ENCODE results near the gene COL6A5. TPM values are rescaled to one million over a fixed set of nuclear protein-coding genes. Genes with fewer than 3 reads are reported as not detected.

Gene COL6A5
- total and polyA plus RNA-seq, 9 of the 15 experiments (the other 6 are each of a cell fraction or from before 2014, with no cell fraction given): 1.5 to 9.7 (median 5.6) TPM

DNA sequence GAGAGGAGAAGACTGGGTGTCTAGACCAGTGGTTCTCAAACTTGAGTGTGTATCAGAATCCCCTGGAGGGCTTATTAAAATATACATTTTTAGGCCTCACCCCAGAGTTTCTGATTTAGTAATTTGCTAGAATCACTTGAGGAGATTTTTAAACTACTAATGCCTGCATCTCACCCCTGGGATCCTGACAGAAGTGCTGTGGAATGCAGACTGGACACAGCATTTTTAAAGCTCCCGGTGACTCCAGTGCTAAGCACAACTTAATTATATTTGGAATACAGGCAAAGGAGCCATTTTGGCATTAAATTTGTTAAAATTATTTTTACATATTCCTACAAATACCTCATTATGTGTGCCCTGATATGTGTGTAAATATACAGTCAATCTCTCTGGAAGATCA lies 144.8 kb downstream of the COL6A5 start (continued):
- TF ChIP-seq, protein P1, sequence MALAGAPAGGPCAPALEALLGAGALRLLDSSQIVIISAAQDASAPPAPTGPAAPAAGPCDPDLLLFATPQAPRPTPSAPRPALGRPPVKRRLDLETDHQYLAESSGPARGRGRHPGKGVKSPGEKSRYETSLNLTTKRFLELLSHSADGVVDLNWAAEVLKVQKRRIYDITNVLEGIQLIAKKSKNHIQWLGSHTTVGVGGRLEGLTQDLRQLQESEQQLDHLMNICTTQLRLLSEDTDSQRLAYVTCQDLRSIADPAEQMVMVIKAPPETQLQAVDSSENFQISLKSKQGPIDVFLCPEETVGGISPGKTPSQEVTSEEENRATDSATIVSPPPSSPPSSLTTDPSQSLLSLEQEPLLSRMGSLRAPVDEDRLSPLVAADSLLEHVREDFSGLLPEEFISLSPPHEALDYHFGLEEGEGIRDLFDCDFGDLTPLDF (CRISPR knock-in tag; IDR thresholded peaks at IDR 0.05): no peak
- TF ChIP-seq HDAC3 (IDR thresholded peaks at IDR 0.05; ENCODE audit: borderline replicate concordance, partially characterized antibody) (no peak), RBM25 (IDR thresholded peaks at IDR 0.05; ENCODE audit: low read depth, low read length, severe bottlenecking) (no peak), ZNF140 (CRISPR knock-in tag; IDR thresholded peaks at IDR 0.05) (no peak)
- TF ChIP-seq, protein P2, sequence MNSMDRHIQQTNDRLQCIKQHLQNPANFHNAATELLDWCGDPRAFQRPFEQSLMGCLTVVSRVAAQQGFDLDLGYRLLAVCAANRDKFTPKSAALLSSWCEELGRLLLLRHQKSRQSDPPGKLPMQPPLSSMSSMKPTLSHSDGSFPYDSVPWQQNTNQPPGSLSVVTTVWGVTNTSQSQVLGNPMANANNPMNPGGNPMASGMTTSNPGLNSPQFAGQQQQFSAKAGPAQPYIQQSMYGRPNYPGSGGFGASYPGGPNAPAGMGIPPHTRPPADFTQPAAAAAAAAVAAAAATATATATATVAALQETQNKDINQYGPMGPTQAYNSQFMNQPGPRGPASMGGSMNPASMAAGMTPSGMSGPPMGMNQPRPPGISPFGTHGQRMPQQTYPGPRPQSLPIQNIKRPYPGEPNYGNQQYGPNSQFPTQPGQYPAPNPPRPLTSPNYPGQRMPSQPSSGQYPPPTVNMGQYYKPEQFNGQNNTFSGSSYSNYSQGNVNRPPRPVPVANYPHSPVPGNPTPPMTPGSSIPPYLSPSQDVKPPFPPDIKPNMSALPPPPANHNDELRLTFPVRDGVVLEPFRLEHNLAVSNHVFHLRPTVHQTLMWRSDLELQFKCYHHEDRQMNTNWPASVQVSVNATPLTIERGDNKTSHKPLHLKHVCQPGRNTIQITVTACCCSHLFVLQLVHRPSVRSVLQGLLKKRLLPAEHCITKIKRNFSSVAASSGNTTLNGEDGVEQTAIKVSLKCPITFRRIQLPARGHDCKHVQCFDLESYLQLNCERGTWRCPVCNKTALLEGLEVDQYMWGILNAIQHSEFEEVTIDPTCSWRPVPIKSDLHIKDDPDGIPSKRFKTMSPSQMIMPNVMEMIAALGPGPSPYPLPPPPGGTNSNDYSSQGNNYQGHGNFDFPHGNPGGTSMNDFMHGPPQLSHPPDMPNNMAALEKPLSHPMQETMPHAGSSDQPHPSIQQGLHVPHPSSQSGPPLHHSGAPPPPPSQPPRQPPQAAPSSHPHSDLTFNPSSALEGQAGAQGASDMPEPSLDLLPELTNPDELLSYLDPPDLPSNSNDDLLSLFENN (IDR thresholded peaks at IDR 0.05; ENCODE audit: low read depth in 2 of 2, low read length in 2 of 2): no peak

DNA sequence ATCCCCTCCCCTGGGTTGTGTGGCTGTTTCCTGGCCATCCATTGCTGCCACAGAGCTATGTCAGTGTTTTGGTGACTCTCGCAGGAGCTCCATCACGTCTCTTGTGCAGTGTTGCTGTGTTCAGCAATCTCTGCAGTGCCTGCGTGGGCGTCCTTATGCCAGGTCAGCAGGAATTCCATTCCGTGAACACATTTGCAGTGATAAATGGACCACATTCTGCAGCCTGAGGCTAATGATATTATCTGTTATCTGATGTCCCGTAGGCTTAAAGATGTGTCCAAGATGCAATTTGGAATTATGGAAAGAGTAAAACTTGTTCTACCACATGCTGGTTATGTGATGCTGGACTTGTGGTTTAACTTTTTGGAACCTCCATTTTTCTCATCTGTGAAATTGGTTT lies 146.0 kb downstream of the COL6A5 start:
- ATAC-seq (no peak), DNase-seq (ENCODE audit: extremely low read depth in 1 of 4, low spot score in 3 of 4) (no peak), FAIRE-seq (no peak)
- H2AFZ ChIP-seq (ENCODE audit: low read depth, low read length): no peak overlapping the region
- WGBS (ENCODE audit: insufficient coverage, low coverage, missing lambda C conversion rate): 19% methylated on average over 6 of the region's 6 CpGs
- H3K9me1 ChIP-seq (ENCODE audit: control insufficient read depth, insufficient read depth, low read length): no peaks in the 10 kb centered on the region
- no TSS peak for BruUV-seq (replicated peaks)
- ChIA-PET POLR2A (no interaction called here), CTCF (ENCODE audit: low intra/inter-chr PET ratio) (no interaction called here)
- H3K4me1 ChIP-seq (replicated peaks in 1 of 2; ENCODE audit: control insufficient read depth in 2 of 2, insufficient read depth in 2 of 2, low read length in 2 of 2): no peaks in the 10 kb centered on the region; a peak in 1 of 5 replicates
- H3K79me2 ChIP-seq (ENCODE audit: control insufficient read depth, insufficient read depth, low read length): no peaks in the 10 kb centered on the region
- no peak overlapping the region for H3K4me3 ChIP-seq
- no peaks in the 10 kb centered on the region for H3K9me3 ChIP-seq (replicated peaks; ENCODE audit: control insufficient read depth, insufficient read depth, low read depth, low read length)
- intact Hi-C loops (cut with micrococcal nuclease): no loop called here
- H3K4me2 ChIP-seq (ENCODE audit: insufficient read depth, low read length): no peak overlapping the region
- H3K9ac ChIP-seq (ENCODE audit: insufficient read depth in 1 of 2, low read depth in 2 of 2, low read length in 2 of 2): no peak overlapping the region
- in situ Hi-C loops (cut with MboI): no loop called here
- no peaks in the 10 kb centered on the region for H4K20me1 ChIP-seq (replicated peaks; ENCODE audit: control insufficient read depth, insufficient read depth, low read length)
- H3K36me3 ChIP-seq (ENCODE audit: control insufficient read depth, insufficient read depth, low read length): no peaks in the 10 kb centered on the region
- no peak overlapping the region for H3K27ac ChIP-seq (ENCODE audit: extremely low read depth, low read depth, low read length)
- no peaks in the 10 kb centered on the region for H3K27me3 ChIP-seq (ENCODE audit: control insufficient read depth in 2 of 2, insufficient read depth in 2 of 2, low read length in 2 of 2)
- TF ChIP-seq C11orf30 (IDR thresholded peaks at IDR 0.05; ENCODE audit: low read depth) (0 out of 2 replicates have a peak, but pooled peaks have one; percentile 32), MTA2 (IDR thresholded peaks at IDR 0.05; ENCODE audit: low read depth) (no peak), MAFK (IDR thresholded peaks at IDR 0.05; ENCODE audit: low read length) (no peak)
- TF ChIP-seq, protein P3, sequence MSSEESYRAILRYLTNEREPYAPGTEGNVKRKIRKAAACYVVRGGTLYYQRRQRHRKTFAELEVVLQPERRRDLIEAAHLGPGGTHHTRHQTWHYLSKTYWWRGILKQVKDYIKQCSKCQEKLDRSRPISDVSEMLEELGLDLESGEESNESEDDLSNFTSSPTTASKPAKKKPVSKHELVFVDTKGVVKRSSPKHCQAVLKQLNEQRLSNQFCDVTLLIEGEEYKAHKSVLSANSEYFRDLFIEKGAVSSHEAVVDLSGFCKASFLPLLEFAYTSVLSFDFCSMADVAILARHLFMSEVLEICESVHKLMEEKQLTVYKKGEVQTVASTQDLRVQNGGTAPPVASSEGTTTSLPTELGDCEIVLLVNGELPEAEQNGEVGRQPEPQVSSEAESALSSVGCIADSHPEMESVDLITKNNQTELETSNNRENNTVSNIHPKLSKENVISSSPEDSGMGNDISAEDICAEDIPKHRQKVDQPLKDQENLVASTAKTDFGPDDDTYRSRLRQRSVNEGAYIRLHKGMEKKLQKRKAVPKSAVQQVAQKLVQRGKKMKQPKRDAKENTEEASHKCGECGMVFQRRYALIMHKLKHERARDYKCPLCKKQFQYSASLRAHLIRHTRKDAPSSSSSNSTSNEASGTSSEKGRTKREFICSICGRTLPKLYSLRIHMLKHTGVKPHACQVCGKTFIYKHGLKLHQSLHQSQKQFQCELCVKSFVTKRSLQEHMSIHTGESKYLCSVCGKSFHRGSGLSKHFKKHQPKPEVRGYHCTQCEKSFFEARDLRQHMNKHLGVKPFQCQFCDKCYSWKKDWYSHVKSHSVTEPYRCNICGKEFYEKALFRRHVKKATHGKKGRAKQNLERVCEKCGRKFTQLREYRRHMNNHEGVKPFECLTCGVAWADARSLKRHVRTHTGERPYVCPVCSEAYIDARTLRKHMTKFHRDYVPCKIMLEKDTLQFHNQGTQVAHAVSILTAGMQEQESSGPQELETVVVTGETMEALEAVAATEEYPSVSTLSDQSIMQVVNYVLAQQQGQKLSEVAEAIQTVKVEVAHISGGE (CRISPR knock-in tag; IDR thresholded peaks at IDR 0.05): no peak
- TF ChIP-seq, protein P4, sequence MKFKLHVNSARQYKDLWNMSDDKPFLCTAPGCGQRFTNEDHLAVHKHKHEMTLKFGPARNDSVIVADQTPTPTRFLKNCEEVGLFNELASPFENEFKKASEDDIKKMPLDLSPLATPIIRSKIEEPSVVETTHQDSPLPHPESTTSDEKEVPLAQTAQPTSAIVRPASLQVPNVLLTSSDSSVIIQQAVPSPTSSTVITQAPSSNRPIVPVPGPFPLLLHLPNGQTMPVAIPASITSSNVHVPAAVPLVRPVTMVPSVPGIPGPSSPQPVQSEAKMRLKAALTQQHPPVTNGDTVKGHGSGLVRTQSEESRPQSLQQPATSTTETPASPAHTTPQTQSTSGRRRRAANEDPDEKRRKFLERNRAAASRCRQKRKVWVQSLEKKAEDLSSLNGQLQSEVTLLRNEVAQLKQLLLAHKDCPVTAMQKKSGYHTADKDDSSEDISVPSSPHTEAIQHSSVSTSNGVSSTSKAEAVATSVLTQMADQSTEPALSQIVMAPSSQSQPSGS (CRISPR knock-in tag; IDR thresholded peaks at IDR 0.05): no peak

All from K562 (cell line).